PC-9 (cell line): ENCODE data around the gene PTPRD. TPM values are rescaled to one million over a fixed set of nuclear protein-coding genes. Genes with fewer than 3 reads are reported as not detected.

Experiments
- BruUV-seq: library from RNA; stranded (reverse); fragments of 400-500 nt; replicated peaks from 2 replicates; lab custom pipeline; 2021; lab: Mats Ljungman, UMichigan
- CTCF ChIA-PET: fragments of 300-600 bp; sonication (Branson Sonifier 250); formaldehyde crosslinking; loops from one replicate; lab custom pipeline; 2022; ENCODE audit warnings: antibody characterized with exemption; lab: Charles Lee
- POLR2A ChIA-PET: fragments of 300-600 bp; sonication (Branson Sonifier 250); formaldehyde crosslinking; loops from one replicate; lab custom pipeline; 2022; ENCODE audit warnings: antibody characterized with exemption; ENCODE audit not compliant: unreplicated experiment; lab: Charles Lee
- DNase-seq, 2 experiments: peaks; one replicate each; pipeline versions ENCODE4 v3.0.0 to v3.0.0-alpha.2; 2015 to 2022; ENCODE audit warnings: mixed read lengths in 1 of 2
- H2AFZ ChIP-seq: fragments of 200-600 bp; sonication (generic); 2 replicates; pipeline ENCODE4 v1.8.1; 2017; ENCODE audit warnings: antibody characterized with exemption
- H3F3A ChIP-seq: fragments of 200-600 bp; sonication (generic); 2 replicates; pipeline ENCODE4 v1.8.1; 2017; ENCODE audit warnings: antibody characterized with exemption, mild to moderate bottlenecking, low read depth; ENCODE audit not compliant: insufficient read depth
- H3K27ac ChIP-seq: fragments of 200-600 bp; sonication (generic); 2 replicates; pipeline ENCODE4 v1.6.1; 2016; ENCODE audit warnings: mixed run types
- H3K27me3 ChIP-seq: fragments of 200-600 bp; sonication (generic); 2 replicates; pipeline ENCODE4 v1.6.1; 2016; ENCODE audit warnings: low read depth, mixed run types; ENCODE audit not compliant: insufficient read depth
- H3K36me3 ChIP-seq: fragments of 200-600 bp; sonication (generic); 2 replicates; pipeline ENCODE4 v1.6.1; 2016; ENCODE audit warnings: low read depth, mixed run types
- H3K4me1 ChIP-seq: fragments of 200-600 bp; sonication (generic); replicated peaks from 2 replicates; pipeline ENCODE4 v1.6.1; 2016; ENCODE audit warnings: mixed run types; ENCODE audit not compliant: insufficient read depth
- H3K4me2 ChIP-seq: fragments of 200-600 bp; sonication (generic); 2 replicates; pipeline ENCODE4 v1.6.1; 2017; ENCODE audit warnings: mixed run types
- H3K4me3 ChIP-seq: fragments of 200-600 bp; sonication (generic); 2 replicates; pipeline ENCODE4 v1.6.1; 2016; ENCODE audit warnings: mixed run types
- H3K79me2 ChIP-seq: fragments of 200-600 bp; sonication (generic); 2 replicates; pipeline ENCODE4 v1.6.1; 2017; ENCODE audit warnings: low read depth, mixed run types
- H3K9me2 ChIP-seq: fragments of 200-600 bp; sonication (generic); 2 replicates; pipeline ENCODE4 v1.8.1; 2017; ENCODE audit warnings: mild to moderate bottlenecking; ENCODE audit not compliant: insufficient read depth
- H3K9me3 ChIP-seq: fragments of 200-600 bp; sonication (generic); 2 replicates; pipeline ENCODE4 v1.8.1; 2016; ENCODE audit warnings: low read depth; ENCODE audit not compliant: insufficient read depth
- H4K20me1 ChIP-seq: fragments of 200-600 bp; sonication (generic); 2 replicates; pipeline ENCODE4 v1.8.1; 2017; ENCODE audit not compliant: insufficient read depth
- EZH2 ChIP-seq: fragments of 200-600 bp; sonication (generic); IDR thresholded peaks from 2 replicates; pipeline ENCODE4 v1.8.0; 2017; ENCODE audit warnings: antibody characterized with exemption, low read depth
- intact Hi-C: fragments of 100-400 bp; cut with micrococcal nuclease; formaldehyde crosslinking; loops from one replicate; pipeline ENCODE4 v1.10.0; 2022; ENCODE audit not compliant: unreplicated experiment
- total RNA-seq: library from RNA; stranded (reverse); gene quantifications from 2 replicates; pipeline ENCODE4 v1.2.3, GENCODE V29; 2021
- TF ChIP-seq, protein P1 (sequence below): fragments of 200-600 bp; sonication (generic); conservative IDR thresholded peaks from 2 replicates; pipeline ENCODE4 v1.6.1; 2017; ENCODE audit warnings: mixed run types, antibody characterized with exemption, mild to moderate bottlenecking, moderate library complexity

The PTPRD gene
- total RNA-seq, 1 experiment from 2014 or later: not detected

DNA sequence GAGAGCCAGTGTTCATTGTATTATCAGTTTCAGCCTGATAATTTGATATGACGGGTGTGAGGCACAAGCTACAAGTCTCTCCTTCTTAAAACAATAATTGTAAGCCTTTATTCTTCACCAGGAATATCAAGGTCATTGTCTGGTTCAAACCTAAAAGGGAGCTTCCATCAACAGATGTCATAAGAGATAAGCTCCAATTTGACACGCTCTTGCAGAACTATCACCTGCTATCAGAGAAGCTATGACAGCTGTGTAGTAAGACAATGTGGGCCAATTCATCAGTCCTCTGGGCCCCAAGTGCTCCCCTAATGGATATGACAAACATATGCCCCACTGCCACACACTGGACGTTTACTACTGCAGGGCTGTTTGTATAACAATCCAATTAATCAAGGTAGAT, 1803.1 kb downstream of the PTPRD start:
- no TSS peak for BruUV-seq
- Histone ChIP-seq H3K36me3 (no peaks in the 10 kb centered on the region), H3K27ac (no peak overlapping the region), H3K79me2 (no peaks in the 10 kb centered on the region), H3K4me1 (no peaks in the 10 kb centered on the region), H3K9me3 (no peaks in the 10 kb centered on the region), H2AFZ (no peak overlapping the region), H3K4me3 (no peak overlapping the region), H3K27me3 (no peaks in the 10 kb centered on the region), H3F3A (no peaks in the 10 kb centered on the region), H3K4me2 (no peak overlapping the region), H4K20me1 (no peaks in the 10 kb centered on the region), H3K9me2 (no peaks in the 10 kb centered on the region)
- intact Hi-C loops: no loop called here
- POLR2A ChIA-PET: no interaction called here
- no peak for DNase-seq
- TF ChIP-seq, protein P1, sequence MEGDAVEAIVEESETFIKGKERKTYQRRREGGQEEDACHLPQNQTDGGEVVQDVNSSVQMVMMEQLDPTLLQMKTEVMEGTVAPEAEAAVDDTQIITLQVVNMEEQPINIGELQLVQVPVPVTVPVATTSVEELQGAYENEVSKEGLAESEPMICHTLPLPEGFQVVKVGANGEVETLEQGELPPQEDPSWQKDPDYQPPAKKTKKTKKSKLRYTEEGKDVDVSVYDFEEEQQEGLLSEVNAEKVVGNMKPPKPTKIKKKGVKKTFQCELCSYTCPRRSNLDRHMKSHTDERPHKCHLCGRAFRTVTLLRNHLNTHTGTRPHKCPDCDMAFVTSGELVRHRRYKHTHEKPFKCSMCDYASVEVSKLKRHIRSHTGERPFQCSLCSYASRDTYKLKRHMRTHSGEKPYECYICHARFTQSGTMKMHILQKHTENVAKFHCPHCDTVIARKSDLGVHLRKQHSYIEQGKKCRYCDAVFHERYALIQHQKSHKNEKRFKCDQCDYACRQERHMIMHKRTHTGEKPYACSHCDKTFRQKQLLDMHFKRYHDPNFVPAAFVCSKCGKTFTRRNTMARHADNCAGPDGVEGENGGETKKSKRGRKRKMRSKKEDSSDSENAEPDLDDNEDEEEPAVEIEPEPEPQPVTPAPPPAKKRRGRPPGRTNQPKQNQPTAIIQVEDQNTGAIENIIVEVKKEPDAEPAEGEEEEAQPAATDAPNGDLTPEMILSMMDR: no peak
- no peak for TF ChIP-seq EZH2
- CTCF ChIA-PET: no interaction called here

GRCh38 chr9:8806150-8806549, 1806.7 kb downstream of the PTPRD start:
- H3K4me1 ChIP-seq: no peaks in the 10 kb centered on the region
- BruUV-seq: no TSS peak
- H3K9me3 ChIP-seq: no peaks in the 10 kb centered on the region
- no peak for DNase-seq
- H3F3A ChIP-seq: no peaks in the 10 kb centered on the region
- TF ChIP-seq, protein P1: no peak
- no peak for TF ChIP-seq EZH2
- CTCF ChIA-PET: no interaction called here
- H3K79me2 ChIP-seq: no peaks in the 10 kb centered on the region
- H2AFZ ChIP-seq: no peak overlapping the region
- POLR2A ChIA-PET: no interaction called here
- intact Hi-C loops: no loop called here
- no peak overlapping the region for H3K4me2 ChIP-seq
- H3K27ac ChIP-seq: no peak overlapping the region
- H3K36me3 ChIP-seq: no peaks in the 10 kb centered on the region
- no peak overlapping the region for H3K4me3 ChIP-seq
- H3K27me3 ChIP-seq: no peaks in the 10 kb centered on the region
- H3K9me2 ChIP-seq: no peaks in the 10 kb centered on the region
- H4K20me1 ChIP-seq: no peaks in the 10 kb centered on the region

GRCh38 chr9:8804613-8805012, 1808.2 kb downstream of the PTPRD start:
- Histone ChIP-seq H3K36me3 (no peaks in the 10 kb centered on the region), H3K4me2 (no peak overlapping the region), H3K4me1 (no peaks in the 10 kb centered on the region), H4K20me1 (no peaks in the 10 kb centered on the region), H3K27ac (no peak overlapping the region), H3K4me3 (no peak overlapping the region), H3K27me3 (no peaks in the 10 kb centered on the region), H3K9me2 (no peaks in the 10 kb centered on the region), H3K79me2 (no peaks in the 10 kb centered on the region), H2AFZ (no peak overlapping the region), H3K9me3 (no peaks in the 10 kb centered on the region), H3F3A (no peaks in the 10 kb centered on the region)
- ChIA-PET CTCF (no interaction called here), POLR2A (interaction anchor here (0.6 kb wide), 1 partner anchor 54 kb away, joined by 4 read pairs; no protein-coding TSS in a partner anchor)
- intact Hi-C loops: no loop called here
- no TSS peak for BruUV-seq
- no peak for TF ChIP-seq EZH2
- TF ChIP-seq, protein P1: no peak
- DNase-seq: no peak
